Mesothelial cell of epicardium (in vitro differentiated cells): ENCODE results near the gene NDUFS3. TPM values are rescaled to one million over a fixed set of nuclear protein-coding genes. Genes with fewer than 3 reads are reported as not detected.
A peak's percentile ranks its signal among the peaks of the same experiment; 100 is the strongest.

Experiments
- DNase-seq, 2 experiments: peaks; one replicate each; pipeline ENCODE4 v3.0.0; 2021; ENCODE audit warnings: low spot score in 2 of 2; ENCODE audit not compliant: unreplicated experiment in 2 of 2
- H3K27ac Mint-ChIP-seq: 2 replicates; pipeline ENCODE4 v1.8.0; 2021; ENCODE audit warnings: mixed read lengths
- H3K27me3 Mint-ChIP-seq: 2 replicates; pipeline ENCODE4 v1.8.0; 2021; ENCODE audit warnings: low read depth, mixed read lengths
- H3K36me3 Mint-ChIP-seq: 2 replicates; pipeline ENCODE4 v1.8.0; 2021; ENCODE audit warnings: mixed read lengths
- H3K4me1 Mint-ChIP-seq: 2 replicates; pipeline ENCODE4 v1.8.0; 2021; ENCODE audit warnings: mixed read lengths
- H3K4me3 Mint-ChIP-seq: 2 replicates; pipeline ENCODE4 v1.8.0; 2021; ENCODE audit warnings: mild to moderate bottlenecking, moderate library complexity, mixed read lengths
- H3K9me3 Mint-ChIP-seq: 2 replicates; pipeline ENCODE4 v1.8.0; 2021; ENCODE audit warnings: mixed read lengths
- total RNA-seq: library from RNA; stranded (reverse); gene quantifications from 3 replicates; pipeline ENCODE4 v1.2.1, GENCODE V29; 2021
- TF ChIP-seq, protein P1 (sequence below): fragments of 200-600 bp; sonication (generic); IDR thresholded peaks from one replicate; pipeline ENCODE4 v1.5.0; 2021; ENCODE audit warnings: antibody characterized with exemption; ENCODE audit not compliant: unreplicated experiment

NDUFS3 gene
- total RNA-seq, 1 donor from 2014 or later: 96.5 TPM

DNA sequence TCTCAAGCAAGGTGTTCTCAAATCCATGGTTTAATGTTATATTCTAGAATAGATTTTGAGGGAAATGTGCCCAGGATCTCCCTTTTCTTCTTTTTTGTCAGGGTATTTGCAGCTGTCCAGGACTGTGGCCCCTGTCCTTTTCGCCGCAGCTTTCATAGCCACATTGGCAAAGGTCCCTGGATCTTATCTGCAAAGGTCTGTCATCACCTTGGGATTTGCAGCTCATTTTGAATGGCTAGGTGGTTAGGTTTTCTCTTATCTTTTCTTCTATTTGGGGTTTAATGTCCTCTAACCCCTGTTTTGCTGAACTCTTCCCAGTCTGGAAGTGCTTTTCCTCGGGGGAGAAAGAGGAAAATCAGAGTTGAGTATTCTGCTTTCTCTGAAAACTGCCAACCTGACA lies 27.0 kb downstream of the NDUFS3 start:
- H3K27ac Mint-ChIP-seq: no peak overlapping the region
- TF ChIP-seq, protein P1, sequence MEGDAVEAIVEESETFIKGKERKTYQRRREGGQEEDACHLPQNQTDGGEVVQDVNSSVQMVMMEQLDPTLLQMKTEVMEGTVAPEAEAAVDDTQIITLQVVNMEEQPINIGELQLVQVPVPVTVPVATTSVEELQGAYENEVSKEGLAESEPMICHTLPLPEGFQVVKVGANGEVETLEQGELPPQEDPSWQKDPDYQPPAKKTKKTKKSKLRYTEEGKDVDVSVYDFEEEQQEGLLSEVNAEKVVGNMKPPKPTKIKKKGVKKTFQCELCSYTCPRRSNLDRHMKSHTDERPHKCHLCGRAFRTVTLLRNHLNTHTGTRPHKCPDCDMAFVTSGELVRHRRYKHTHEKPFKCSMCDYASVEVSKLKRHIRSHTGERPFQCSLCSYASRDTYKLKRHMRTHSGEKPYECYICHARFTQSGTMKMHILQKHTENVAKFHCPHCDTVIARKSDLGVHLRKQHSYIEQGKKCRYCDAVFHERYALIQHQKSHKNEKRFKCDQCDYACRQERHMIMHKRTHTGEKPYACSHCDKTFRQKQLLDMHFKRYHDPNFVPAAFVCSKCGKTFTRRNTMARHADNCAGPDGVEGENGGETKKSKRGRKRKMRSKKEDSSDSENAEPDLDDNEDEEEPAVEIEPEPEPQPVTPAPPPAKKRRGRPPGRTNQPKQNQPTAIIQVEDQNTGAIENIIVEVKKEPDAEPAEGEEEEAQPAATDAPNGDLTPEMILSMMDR: no peak
- H3K9me3 Mint-ChIP-seq: no peaks in the 10 kb centered on the region
- no peak overlapping the region for H3K4me3 Mint-ChIP-seq
- H3K4me1 Mint-ChIP-seq: peaks cover 14% of the 10 kb centered on the region
- H3K36me3 Mint-ChIP-seq: peaks cover 9% of the 10 kb centered on the region
- DNase-seq: no peak
- no peaks in the 10 kb centered on the region for H3K27me3 Mint-ChIP-seq

GRCh38 chr11:47606731-47607130 lies 27.9 kb downstream of the NDUFS3 start:
- no peaks in the 10 kb centered on the region for H3K27me3 Mint-ChIP-seq
- TF ChIP-seq, protein P1: no peak
- DNase-seq: no peak
- no peak overlapping the region for H3K4me3 Mint-ChIP-seq
- no peaks in the 10 kb centered on the region for H3K9me3 Mint-ChIP-seq
- H3K4me1 Mint-ChIP-seq: peaks cover 14% of the 10 kb centered on the region
- H3K36me3 Mint-ChIP-seq: peaks cover 9% of the 10 kb centered on the region
- H3K27ac Mint-ChIP-seq: no peak overlapping the region

- H3K4me1 Mint-ChIP-seq: peaks cover 14% of the 10 kb centered on the region
- no peak for DNase-seq
- no peaks in the 10 kb centered on the region for H3K9me3 Mint-ChIP-seq
- H3K27me3 Mint-ChIP-seq: no peaks in the 10 kb centered on the region
- peaks cover 10% of the 10 kb centered on the region for H3K36me3 Mint-ChIP-seq
- H3K27ac Mint-ChIP-seq: peak overlapping the region; percentile 5
- TF ChIP-seq, protein P1: no peak
- H3K4me3 Mint-ChIP-seq: no peak overlapping the region
Measured at GRCh38 chr11:47607380-47607779, 28.5 kb downstream of the NDUFS3 start.

DNA sequence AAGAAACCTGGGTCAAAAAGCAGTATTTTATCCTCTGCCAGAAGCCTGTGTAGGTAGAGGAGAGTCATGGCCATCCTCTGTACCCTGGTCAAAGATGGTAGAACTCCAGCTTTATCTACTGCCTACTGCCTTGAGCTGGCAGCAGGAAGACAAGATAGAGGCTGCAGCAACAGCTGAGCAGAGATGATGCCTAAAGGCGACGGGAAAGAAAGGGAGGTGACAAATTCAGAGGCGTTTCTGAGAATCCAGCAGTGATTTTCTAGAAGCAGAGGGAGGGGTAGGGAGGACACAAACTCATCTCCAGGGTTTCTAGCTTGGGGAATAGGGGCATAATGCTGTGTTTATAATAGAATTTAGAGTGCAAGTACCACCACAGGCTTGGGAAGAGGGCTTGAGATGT lies 30.8 kb downstream of the NDUFS3 start:
- no peak for DNase-seq
- Mint-ChIP-seq H3K4me1 (peaks cover 14% of the 10 kb centered on the region), H3K27me3 (no peaks in the 10 kb centered on the region), H3K27ac (no peak overlapping the region), H3K9me3 (no peaks in the 10 kb centered on the region), H3K4me3 (no peak overlapping the region), H3K36me3 (peaks cover 10% of the 10 kb centered on the region)
- TF ChIP-seq, protein P1: no peak

- H3K27me3 Mint-ChIP-seq: no peaks in the 10 kb centered on the region
- DNase-seq: no peak
- H3K4me3 Mint-ChIP-seq: no peak overlapping the region
- TF ChIP-seq, protein P1: no peak
- peaks cover 10% of the 10 kb centered on the region for H3K36me3 Mint-ChIP-seq
- H3K27ac Mint-ChIP-seq: no peak overlapping the region
- no peaks in the 10 kb centered on the region for H3K9me3 Mint-ChIP-seq
- H3K4me1 Mint-ChIP-seq: peaks cover 10% of the 10 kb centered on the region
Measured at GRCh38 chr11:47611348-47611794, 32.5 kb downstream of the NDUFS3 start.

DNA sequence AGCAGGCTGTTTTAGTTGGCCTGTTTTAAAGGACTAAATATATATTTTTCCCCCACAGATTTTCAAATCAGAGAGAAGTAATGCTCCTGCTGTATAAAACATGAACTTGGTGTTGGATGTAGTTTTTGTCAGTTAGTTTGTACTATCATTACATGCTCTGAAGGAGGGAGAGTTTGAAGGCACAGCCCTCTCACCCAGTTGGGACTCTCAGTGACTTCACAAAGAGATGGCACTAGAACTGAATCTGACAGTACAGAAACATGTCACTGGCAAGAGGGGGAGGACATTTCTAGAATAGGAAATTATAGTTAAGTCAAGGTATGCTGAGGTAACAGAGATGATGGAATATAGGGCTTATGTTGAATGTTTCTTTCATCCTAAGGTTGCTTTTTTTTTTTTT lies 36.4 kb downstream of the NDUFS3 start:
- Mint-ChIP-seq H3K36me3 (peaks cover 6% of the 10 kb centered on the region), H3K9me3 (no peaks in the 10 kb centered on the region), H3K27me3 (no peaks in the 10 kb centered on the region), H3K4me1 (no peaks in the 10 kb centered on the region), H3K4me3 (no peak overlapping the region), H3K27ac (no peak overlapping the region)
- TF ChIP-seq, protein P1: no peak
- DNase-seq: no peak
